GM18858 (cell line): ENCODE measurements around the gene TRIM2.

Experiments used
- ATAC-seq: cut with Tn5 transposase; IDR thresholded peaks from one replicate; pipeline ENCODE4 v1.9.1; 2021; ENCODE audit not compliant: unreplicated experiment

The TRIM2 gene

GRCh38 chr4:153271820-153272219 lies 67.6 kb downstream of the TRIM2 start:
- ATAC-seq = no peak

DNA sequence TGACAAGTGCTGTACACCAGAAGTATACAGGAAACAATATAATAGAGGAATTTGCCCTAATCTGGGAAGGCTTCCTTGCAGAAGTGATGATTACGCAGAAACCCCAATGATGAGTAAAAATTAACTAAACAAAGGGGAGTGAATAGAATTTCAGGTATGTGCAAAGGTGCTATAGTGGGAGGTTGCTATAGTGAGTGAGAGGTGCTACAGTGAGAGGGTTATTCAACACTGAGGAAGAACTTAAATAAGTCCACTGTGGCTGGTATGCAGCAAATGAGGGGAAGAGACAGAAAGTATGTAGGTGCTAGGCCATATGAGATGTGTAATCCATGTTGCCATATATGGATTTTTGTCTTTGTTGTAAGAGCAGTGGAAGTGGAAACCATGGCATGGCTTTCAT lies 69.5 kb downstream of the TRIM2 start:
- ATAC-seq = no peak

- ATAC-seq = no peak
These were observed 70.7 kb downstream of the TRIM2 start for GRCh38 chr4:153274967-153275366.

DNA sequence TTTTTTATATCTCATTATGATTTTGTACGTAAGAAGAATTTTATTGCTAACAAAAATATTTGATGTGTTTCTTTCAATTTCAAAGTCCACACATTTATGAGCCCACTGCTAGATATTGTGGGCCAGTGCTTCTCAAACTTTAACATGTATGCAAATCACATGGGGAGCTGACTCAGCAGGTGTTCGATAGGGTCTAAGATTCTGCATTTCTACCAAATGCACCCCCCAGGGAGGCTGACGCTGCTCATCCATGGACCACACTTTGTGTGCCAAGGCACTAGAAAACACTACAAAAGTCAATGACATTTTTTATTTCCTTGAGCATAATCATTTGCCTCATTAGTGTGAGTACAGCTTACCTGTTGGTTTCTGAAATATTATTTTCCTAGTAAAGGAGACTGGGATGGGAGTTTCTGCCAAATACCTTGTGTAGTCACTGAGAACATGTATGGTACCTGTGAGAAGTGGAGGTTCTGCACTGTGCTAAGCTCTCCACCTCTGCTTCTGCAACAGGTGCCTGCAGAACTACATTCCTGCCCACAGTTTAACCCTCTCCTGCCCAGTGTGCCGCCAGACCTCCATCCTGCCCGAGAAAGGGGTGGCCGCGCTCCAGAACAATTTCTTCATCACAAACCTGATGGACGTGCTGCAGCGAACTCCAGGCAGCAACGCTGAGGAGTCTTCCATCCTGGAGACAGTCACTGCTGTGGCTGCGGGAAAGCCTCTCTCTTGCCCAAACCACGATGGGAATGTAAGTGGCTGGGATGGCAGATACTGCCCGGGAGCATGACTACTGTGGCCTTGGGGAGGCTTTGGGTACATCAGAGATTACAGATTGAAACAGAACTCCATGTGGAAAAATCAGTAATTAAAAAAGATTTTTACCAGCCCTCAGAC lies 71.4 kb downstream of the TRIM2 start:
- ATAC-seq = no peak

DNA sequence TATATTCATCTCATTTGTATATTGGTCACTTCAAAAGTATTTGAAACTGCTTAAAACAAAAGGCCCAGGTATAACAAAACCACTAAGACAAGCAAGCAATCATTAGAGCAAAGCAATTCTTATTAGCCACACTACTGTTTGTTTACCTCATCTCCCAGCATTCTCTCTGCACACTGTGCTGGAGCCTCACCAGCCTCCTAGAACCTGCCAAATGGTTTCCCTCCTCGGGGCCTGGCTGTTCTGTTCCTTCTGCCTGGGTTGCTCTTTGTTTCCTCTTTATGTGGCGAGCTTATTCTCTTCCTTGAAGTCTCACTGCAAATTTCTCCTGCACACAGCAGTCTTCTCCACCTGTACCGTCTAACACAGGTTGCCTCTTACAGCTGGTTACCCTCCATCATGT lies 72.7 kb downstream of the TRIM2 start:
- no peak for ATAC-seq

- ATAC-seq = no peak
These were observed 77.2 kb downstream of the TRIM2 start for GRCh38 chr4:153281476-153281875.

- ATAC-seq = no peak
These were observed 77.8 kb downstream of the TRIM2 start for GRCh38 chr4:153282023-153282422.

- no peak for ATAC-seq
These were observed 79.0 kb downstream of the TRIM2 start for GRCh38 chr4:153283260-153283659.

- no peak for ATAC-seq
These were observed 85.9 kb downstream of the TRIM2 start for GRCh38 chr4:153290134-153290533.

GRCh38 chr4:153291562-153291961 lies 87.3 kb downstream of the TRIM2 start:
- no peak for ATAC-seq

DNA sequence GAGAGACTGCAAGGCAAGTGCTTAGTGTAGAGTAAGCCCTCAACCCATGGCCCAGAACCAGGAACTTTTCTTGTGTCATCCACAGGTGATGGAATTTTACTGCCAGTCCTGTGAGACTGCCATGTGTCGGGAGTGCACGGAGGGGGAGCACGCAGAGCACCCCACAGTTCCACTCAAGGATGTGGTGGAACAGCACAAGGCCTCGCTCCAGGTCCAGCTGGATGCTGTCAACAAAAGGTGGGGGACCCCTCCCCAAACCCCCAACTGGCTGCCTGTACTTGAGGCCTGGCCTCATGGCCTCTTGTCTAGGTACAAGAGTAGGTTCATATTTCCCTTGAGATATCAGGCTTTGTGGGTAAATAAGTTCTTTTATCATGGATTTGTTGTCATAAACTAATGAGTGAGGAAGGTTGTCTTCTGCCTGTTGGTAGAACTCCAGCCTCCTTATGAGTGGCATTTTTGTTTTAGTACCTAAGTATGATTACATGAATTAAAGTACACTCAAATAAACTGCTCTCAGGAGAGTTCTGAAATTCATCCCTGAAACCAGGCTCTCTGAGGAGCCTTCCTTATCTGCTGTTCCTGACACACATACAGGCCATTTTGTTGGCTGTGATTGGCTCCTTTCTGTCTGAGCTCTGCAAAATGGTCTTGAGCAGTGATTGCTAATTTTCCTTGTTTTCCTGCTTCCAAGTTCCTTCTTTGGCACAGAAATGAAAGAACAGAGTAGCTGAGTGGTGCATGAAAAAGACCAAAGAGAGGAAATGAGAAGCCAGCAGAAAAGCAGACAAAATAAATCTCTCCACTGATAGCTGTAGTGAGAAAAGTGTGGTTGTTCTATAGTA lies 88.9 kb downstream of the TRIM2 start:
- no peak for ATAC-seq

GRCh38 chr4:153293742-153294057 lies 89.5 kb downstream of the TRIM2 start:
- no peak for ATAC-seq

GRCh38 chr4:153294631-153295030 lies 90.4 kb downstream of the TRIM2 start:
- no peak for ATAC-seq

DNA sequence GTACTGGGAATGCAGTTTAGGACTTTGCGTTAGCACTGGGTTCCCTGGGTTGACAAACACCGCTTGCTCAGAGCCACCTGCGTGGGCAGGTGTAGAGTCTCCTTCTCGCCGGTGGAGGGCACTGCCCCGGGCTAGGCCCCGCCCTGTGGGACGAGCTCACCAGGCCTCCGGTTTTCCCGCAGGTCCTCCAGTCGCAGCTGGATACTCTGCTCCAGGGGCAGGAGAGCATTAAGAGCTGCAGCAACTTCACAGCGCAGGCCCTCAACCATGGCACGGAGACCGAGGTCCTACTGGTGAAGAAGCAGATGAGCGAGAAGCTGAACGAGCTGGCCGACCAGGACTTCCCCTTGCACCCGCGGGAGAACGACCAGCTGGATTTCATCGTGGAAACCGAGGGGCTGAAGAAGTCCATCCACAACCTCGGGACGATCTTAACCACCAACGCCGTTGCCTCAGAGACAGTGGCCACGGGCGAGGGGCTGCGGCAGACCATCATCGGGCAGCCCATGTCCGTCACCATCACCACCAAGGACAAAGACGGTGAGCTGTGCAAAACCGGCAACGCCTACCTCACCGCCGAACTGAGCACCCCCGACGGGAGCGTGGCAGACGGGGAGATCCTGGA lies 91.0 kb downstream of the TRIM2 start:
- ATAC-seq = no peak

DNA sequence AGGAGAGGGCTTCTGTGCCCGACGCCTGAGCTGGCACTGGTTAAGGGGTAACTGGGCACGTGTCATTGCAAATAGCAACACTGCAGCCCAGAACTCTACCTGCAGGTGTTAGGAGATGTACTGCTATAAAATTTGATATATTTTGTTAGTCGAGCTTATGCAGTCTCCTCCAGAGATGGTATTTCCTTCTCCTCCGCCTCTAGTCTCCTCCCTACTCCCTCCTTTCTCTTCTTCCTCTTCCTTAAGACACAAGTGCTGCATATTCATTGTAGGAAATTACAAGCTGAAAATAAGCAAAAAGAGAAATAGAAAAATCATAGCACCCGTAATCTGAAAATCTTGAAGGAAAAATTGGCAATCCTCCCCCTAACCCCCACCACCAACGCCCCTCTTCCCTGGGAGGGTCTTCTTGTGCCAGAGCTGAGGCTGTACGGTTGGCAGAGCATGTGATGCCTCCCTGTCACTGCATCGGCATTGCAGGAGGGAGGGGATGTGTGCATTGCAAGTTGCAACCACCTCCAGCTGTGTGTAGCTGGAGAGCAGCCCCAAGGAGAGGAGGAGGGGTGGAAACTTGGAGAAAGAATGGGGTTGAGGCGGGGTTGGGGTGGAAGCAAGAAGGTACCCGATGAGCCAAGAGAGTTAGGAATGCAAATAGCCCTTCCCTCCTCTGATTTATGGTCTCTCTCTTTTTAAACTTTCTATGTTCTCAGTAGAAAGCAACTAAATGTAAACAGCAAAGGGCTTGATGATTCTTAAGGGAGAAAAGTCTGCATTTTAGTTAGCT lies 92.0 kb downstream of the TRIM2 start:
- no peak for ATAC-seq

DNA sequence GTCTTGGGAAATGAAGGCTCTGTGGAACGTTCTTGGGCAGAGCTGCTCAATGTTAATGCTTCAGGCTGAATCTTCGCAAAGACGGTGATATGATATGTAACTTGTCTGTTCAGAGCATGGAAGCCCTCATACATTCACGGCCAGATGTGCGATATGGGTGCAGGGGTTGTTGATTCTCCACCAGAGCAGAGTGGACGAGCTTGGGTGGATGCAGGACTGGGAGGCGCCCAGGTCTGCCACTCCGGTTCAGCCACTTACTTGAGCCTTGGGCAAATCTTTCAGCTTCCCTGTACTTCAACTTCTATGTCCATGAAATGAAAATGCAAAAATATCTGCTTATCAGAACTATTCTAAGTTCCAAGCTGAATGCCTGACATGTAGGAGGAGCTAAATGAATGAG lies 92.9 kb downstream of the TRIM2 start:
- ATAC-seq = no peak

DNA sequence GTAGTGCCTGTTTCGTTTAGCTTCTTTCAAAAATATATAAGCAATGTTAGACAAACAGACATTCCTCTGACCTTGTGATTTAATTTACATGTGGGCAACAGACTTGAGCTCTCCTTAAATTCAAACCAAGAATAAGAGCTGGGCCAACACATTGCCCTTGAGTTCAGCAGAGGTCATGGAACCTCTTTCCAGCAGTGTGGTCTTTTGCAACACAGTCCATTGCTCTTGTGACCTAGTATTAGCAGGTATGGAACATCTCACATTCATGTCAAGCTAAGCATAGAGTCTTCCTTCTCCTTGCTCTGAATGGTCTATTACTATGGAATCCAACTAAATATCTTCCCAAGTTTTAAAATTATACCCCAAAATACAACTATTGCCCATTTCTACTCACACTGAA lies 106.5 kb downstream of the TRIM2 start:
- ATAC-seq = no peak

- ATAC-seq = no peak
These were observed 110.7 kb downstream of the TRIM2 start for GRCh38 chr4:153314915-153315314.

- no peak for ATAC-seq
These were observed 114.6 kb downstream of the TRIM2 start for GRCh38 chr4:153318696-153319320.

DNA sequence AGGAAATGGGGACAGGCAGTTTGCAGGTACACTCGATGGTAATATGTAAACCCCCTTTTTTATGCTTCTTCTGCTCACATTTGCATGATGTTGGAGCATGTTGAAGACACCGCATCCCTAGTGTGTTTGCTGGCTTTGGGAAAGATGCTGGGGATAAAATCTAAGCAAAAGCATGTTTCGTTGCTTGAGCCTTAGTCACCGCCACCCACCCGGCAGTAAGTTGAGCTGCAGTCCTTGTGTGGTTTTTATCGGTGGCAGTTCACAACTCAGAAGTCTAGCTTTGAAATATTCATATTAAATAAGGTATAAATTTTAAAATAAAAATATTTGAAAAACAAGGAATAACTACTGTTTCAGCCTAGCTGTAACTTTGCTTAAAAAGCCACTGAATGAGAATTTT lies 118.5 kb downstream of the TRIM2 start:
- ATAC-seq = no peak

DNA sequence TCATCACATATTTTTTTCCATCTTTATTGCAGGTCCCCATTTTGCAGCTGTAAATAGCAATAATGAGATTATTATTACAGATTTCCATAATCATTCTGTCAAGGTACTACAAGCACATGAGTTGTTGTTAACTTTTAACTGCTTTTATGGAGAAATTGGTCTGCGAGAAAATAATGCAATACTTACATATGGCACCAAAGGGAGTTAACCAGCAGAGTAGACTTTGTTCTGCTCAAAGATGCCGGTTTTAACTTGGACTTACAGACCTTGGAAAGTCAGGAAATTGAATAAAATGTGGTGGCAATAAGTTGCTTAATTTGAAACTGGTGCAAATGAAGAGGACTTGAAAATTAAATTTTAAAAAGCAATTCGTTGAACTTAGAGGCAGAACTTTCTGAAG lies 119.8 kb downstream of the TRIM2 start:
- no peak for ATAC-seq
